Hepatic stellate cell (primary cell): ENCODE results near the gene BUB1.
A peak's percentile ranks its signal among the peaks of the same experiment; 100 is the strongest.
"Not testable (repeated sequence)": the region's sequence is repeated elsewhere in the genome, so short reads cannot be mapped to it uniquely, and the experiment has no call there.

Experiments used
- DNase-seq: peaks from one replicate; pipeline ENCODE4 v3.0.0; 2011; ENCODE audit warnings: low spot score

The BUB1 gene

DNA sequence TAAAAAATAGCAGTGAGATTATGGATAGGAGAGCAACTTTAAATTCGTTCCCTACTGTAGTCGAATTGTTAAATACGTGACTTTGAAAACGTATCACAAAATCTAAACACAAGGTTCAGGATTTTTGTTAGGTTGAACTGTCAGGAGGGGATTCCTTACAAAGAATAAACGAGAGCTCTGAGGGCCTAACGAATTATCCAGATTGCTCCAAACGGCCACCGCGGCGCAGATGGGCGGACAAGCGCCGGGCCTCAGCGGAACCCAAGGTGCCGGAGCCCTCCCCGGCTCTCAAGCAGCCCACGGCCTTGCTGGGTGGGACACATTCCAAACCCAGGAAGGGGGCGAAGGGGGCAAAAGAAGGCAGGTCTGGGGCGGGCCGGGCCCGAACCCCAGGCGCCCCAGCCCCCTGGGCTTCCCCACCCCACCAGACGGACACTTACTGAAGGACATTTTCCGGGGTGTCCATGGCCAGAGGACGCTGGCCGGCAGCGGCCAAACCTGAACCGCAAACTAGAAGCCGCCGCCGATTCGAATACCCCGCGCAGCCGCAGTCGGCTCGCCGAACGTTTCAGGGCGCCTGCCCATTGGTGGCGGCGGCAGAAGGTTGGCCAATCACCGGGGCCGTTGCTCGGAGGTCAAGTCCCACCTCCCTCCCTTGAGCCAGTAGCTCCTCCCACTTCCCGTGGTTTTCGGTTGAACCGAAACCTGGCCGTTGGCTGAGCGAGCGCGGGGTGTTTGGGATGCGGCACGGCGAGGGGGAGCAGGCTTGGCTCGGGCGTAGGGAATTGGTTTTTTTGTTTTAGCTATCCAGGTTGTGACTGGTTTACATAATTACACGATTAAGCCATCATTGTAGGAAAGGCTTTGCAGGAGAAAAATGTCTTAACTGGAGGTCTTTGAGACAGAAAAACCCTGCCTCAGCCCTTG, at the start of gene BUB1:
Gene BUB1, minus strand, starts transcription at position 534 of the 927 bp plus-strand sequence. Its CDS starts 68 bp downstream, at position 466.
- DNase-seq: peak; percentile 98

DNA sequence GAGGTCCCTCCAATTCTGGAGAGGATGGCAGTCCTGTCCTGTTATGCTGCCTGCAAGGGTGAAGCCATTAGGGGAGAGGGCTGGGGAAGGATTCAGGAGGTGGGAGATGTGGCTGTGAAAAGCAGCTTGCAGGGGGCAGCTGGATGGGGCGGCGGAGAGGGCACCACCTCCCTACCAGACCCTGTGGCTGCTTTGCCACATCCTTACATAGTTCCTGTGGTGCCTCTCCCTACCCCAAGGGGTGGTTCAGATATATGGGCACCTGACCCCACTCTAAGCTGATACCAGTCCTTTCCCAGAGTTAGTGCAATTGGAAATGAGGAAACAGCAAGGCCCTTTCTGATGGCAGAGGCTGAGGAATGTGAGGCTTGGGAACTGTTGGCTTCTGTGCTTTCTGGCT, 48.4 kb upstream of the BUB1 start:
- DNase-seq: no peak

DNA sequence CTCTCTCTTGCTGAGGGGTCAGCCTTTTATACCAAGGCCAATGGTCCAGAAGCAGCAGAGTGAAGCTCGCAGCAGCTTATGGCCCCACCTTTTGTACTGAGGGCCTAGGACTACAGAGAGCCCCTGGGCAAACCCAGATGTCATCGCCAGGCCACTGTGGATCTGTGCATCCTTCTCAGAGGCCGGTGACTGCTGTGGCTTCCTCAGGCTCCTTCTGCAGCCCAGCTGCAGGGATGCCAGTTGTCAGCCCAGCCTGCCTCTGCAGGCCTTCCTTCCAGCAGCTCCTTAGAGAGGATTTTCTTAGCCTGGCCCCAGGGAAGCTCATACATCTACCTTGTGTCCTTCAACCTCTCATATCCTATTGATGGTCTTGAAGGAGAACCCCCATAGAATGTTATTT, 48.0 kb upstream of the BUB1 start:
- DNase-seq: no peak

- no peak for DNase-seq
These were observed 47.5 kb upstream of the BUB1 start for GRCh38 chr2:110725370-110725769.

GRCh38 chr2:110724820-110725219, 47.0 kb upstream of the BUB1 start:
- no peak for DNase-seq

DNA sequence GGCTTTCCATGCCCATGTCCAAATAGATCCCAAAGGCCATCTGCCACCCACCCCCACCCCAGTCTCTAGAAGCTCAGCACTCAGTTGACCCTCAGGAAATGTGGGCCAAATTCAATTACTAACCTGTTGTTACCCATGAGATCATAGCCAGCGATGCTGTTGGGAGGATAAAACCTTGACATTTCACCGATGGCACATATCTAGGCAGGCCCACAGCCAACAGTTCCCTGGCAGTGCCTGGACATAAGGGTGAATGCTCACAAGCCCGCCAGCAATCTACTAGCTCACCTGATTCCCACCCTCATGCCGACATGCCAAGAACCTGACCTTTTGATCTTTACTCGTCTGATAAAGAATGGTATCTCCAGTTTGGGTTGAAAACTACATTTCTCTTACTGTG, 42.7 kb upstream of the BUB1 start:
- no peak for DNase-seq

DNA sequence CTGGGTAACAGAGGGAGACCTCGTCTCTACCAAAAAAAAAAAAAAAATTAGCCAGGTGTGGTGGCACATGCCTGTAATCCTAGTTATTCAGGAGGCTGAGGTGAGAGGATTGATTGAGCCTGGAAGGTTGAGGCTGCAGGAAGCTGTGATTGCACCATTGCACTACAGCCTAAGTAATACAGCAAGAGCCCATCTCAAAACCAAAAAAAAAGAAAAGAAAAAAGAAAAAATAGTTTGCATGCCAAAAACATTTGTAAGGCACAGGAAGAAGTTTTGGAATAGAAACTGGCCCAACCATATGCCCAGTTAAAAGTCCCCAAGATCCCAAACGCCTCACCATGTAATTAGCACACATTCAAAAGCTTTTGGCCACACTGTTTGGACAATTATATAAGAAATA, 41.1 kb upstream of the BUB1 start:
- no peak for DNase-seq

DNA sequence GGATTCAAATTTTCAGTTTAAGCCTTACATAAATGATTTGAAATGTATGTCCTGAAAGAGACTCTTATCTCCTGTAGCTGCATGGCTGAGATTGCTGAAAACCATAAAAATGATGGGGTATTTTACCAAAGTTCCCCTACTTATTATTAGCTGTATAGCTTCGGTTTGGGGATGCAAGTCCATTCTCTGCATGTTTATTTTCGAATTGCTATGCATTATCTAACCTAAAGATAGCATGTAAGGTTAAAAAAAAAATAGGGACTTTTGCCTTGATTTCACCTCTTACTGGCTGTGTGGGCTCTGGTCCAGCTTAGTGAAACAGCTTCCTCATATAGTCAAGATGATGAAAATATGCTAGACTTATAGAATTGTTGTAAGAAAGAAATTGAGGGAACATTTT, 40.5 kb upstream of the BUB1 start:
- DNase-seq: no peak

DNA sequence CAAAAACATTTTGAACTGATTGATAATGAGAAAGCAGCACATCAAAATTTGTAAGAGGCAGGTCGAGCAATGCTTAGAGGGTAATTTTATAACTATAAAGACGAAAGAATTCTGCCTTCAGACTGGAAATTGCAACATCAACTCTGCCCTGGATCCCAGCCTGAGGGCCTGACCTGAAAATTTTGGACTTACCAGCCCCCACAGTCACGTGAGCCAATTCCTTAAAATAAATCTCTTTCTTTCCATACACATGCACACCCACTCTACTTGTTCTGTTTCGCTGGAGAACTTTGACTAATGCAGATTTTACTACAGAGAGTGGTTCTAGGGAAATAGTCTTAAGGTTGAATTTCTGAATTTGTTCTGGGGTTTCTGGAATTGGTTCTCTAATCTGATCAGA, 39.9 kb upstream of the BUB1 start:
- no peak for DNase-seq

GRCh38 chr2:110716959-110717645, 39.2 kb upstream of the BUB1 start:
- no peak for DNase-seq

- no peak for DNase-seq
These were observed 36.8 kb upstream of the BUB1 start for GRCh38 chr2:110714452-110715224.

DNA sequence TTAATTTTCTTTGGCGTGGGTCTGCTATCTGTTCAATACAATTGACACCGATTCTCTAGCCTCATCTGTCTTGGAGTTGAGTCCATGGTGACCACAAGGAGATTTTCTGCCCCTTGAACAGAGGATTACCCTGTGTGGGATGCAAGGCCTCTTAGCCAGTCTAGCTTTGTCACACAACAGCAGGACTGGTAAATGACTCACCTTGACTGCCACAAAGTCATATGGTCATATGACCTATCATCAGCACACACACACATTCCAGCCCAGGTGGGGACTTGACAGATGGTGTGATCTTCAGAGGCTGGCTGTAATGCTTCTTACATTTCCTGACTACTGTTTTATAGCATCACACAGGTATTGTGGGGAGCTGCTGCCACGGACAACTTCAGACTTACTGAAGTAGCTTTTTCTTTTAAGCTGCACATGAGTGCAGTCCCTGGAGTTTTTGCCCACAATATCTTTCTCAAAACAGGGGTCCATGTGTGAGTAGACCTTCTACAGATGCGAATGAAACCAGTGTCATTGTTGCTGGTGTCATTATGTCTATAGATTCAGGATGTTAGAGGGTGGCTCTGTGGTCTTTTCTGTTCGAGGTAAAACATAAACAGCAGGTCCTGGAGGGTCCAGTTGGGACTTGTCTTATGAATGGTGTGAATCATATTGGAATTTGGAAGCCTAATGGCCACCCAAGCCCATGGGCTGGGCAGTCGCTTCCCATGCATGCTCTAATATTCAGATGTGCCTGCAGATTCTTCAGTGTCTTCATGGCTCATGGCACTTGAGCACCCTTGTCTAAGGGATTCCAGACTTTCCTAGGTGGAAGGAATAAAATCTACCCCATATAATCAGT, 35.9 kb upstream of the BUB1 start:
- DNase-seq: no peak

DNA sequence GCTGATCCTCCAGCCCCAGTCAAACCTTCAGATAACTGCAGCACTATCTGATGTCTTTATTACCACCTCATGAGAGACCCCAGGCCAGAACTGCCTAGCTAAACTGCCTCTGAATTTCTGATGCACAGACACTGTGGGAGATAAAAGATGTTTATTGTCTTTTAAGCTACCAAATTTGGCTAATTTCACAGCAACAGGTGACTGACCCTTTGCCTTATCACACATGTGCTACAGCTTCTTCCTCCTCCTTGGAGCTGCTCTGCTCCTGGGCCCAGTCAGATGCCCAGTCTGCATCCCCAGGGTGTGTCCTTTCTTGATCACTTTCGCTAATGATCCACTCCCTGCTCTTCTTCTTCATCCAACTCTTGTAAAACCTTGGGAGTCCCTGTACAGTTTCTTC, 34.9 kb upstream of the BUB1 start:
- DNase-seq: no peak

- no peak for DNase-seq
These were observed 30.6 kb upstream of the BUB1 start for GRCh38 chr2:110708455-110708854.

DNA sequence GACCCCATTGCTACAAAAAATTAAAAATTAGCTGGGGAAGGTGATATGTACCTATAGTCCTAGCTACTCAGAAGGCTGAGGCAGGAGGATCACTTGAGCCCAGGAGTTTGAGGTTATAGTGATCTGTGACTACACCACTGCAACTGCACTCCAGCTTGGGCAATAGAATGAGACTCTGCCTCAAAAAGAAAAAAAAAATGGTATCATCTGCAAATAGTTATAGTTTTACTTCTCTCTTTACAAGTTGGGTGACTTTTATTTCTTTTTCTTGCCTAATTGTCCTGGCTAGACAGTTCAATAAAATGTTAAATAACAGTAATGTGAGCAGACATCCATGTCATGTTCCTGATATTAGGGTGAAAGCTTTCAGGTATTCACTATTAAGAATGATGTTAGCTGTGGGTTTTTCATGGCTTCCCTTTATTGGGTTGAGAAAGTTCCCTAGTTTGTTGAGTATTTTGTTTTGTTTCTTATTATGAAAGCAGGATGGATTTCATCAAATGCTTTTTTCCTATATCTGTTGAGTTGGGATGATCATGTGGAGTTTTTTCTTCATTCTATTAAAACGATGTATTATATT, 29.6 kb upstream of the BUB1 start:
- no peak for DNase-seq

- no peak for DNase-seq
These were observed 24.9 kb upstream of the BUB1 start for GRCh38 chr2:110702514-110703380.

- DNase-seq: not testable (repeated sequence)
These were observed 20.4 kb upstream of the BUB1 start for GRCh38 chr2:110698253-110698652.

GRCh38 chr2:110695146-110695898, 17.5 kb upstream of the BUB1 start:
- not testable (repeated sequence) for DNase-seq

DNA sequence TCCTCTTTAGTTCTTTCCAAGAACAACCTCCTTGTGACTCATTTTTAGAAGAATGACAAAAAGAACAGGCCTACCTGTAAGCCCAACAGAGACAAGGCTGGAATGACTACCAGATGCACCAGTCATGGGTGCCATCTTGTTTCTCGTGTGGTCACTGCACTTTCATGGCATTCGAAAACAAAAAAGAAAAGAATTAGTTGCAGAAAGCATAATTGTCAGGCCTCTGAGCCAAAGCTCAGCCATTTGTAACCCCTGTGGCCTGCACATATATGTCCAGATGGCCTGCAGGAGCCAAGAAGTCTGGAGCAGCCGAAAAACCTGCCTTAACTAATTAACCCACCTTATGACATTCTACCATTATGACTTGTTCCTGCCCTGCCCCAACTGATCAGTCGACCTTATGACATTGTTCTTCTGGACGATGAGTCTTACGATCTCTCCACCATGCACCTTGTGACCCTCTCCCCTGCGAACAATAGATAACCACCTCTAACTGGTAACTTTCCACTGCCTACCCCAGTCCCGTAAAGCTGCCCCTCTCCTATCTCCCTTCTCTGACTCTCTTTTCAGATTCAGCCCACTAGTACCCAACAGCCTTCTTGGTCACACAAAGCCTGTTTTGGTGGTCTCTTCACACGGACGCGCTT, 13.9 kb upstream of the BUB1 start:
- DNase-seq: no peak
